Endothelial cell of umbilical vein (primary cell): Measurements from ENCODE around the gene EIF5A2. TPM values are rescaled to one million over a fixed set of nuclear protein-coding genes. Genes with fewer than 3 reads are reported as not detected.
"Not testable (repeated sequence)": the region's sequence is repeated elsewhere in the genome, so short reads cannot be mapped to it uniquely, and the experiment has no call there.

Experiments
- BruUV-seq: library from RNA; stranded (reverse); fragments of 400-500 nt; replicated peaks from 2 replicates; lab custom pipeline; 2021; lab: Mats Ljungman, UMichigan
- CTCF ChIA-PET: fragments of 300-600, 350-600 bp; sonication (Branson Sonifier 250); formaldehyde crosslinking; loops from one replicate; lab custom pipeline; 2021; ENCODE audit warnings: antibody characterized with exemption, inconsistent platforms; lab: Charles Lee
- POLR2A ChIA-PET: fragments of 300-600, 350-600 bp; sonication (Branson Sonifier 250); formaldehyde crosslinking; loops from one replicate; lab custom pipeline; 2021; ENCODE audit warnings: antibody characterized with exemption, inconsistent platforms; lab: Charles Lee
- DNase-seq: peaks from one replicate; pipeline ENCODE4 v3.0.0-alpha.2; 2011; ENCODE audit warnings: low read depth, low spot score
- FAIRE-seq: peaks from 2 replicates; lab custom pipeline; 2011; peaks lifted over from hg19 to GRCh38; lab: Jason Lieb, UNC
- H2AFZ ChIP-seq: 2 replicates; pipeline ENCODE4 v1.6.0; 2012; ENCODE audit warnings: low read depth, low read length, control low read depth, inconsistent platforms
- H3K27ac ChIP-seq: 2 replicates; pipeline ENCODE4 v1.5.1; 2011; ENCODE audit warnings: low read depth, mild to moderate bottlenecking, control low read depth, low read length, moderate library complexity; ENCODE audit not compliant: insufficient read depth
- H3K27me3 ChIP-seq, 2 experiments: 2 replicates each; pipeline versions ENCODE4 v1.6.0 to v1.6.1; 2011; ENCODE audit warnings: low read length in 2 of 2, mixed read lengths in 1 of 2; ENCODE audit not compliant: control insufficient read depth in 2 of 2, insufficient read depth in 2 of 2
- H3K36me3 ChIP-seq, 2 experiments: 2 replicates in 1 of 2; 3 replicates in 1 of 2; pipeline ENCODE4 v1.5.1; 2011; ENCODE audit warnings: low read length in 2 of 2, mild to moderate bottlenecking in 1 of 2, moderate library complexity in 1 of 2; ENCODE audit not compliant: control insufficient read depth in 2 of 2, insufficient read depth in 2 of 2; ENCODE audit errors: extremely low read depth in 1 of 2
- H3K4me1 ChIP-seq: 3 replicates; pipeline ENCODE4 v1.5.1; 2011; ENCODE audit warnings: mild to moderate bottlenecking, low read length; ENCODE audit not compliant: control insufficient read depth, insufficient read depth; ENCODE audit errors: extremely low read depth
- H3K4me2 ChIP-seq: 2 replicates; pipeline ENCODE4 v1.6.1; 2011; ENCODE audit warnings: low read length, control low read depth, mixed read lengths; ENCODE audit not compliant: insufficient read depth
- H3K4me3 ChIP-seq, 3 experiments: fragments of 200-600 bp in 1 of 3; sonication (generic), shearing (Covaris generic) in 1 of 3; replicated peaks in 1 of 3; 2 replicates each; pipeline ENCODE4 v1.5.1; 2011 to 2016; ENCODE audit warnings: control low read depth in 3 of 3, low read length in 3 of 3, mild to moderate bottlenecking in 2 of 3, inconsistent platforms in 1 of 3, low read depth in 1 of 3, moderate library complexity in 1 of 3; ENCODE audit not compliant: insufficient read depth in 1 of 3
- H3K79me2 ChIP-seq: 2 replicates; pipeline ENCODE4 v1.6.0; 2012; ENCODE audit warnings: low read length, inconsistent platforms; ENCODE audit not compliant: control insufficient read depth, insufficient read depth
- H3K9ac ChIP-seq: replicated peaks from 2 replicates; pipeline ENCODE3; 2011; ENCODE audit warnings: low read length, control low read depth; ENCODE audit not compliant: insufficient read depth; ENCODE audit errors: extremely low read depth
- H3K9me1 ChIP-seq: replicated peaks from 3 replicates; pipeline ENCODE4 v1.6.0; 2011; ENCODE audit warnings: mild to moderate bottlenecking, low read length; ENCODE audit not compliant: control insufficient read depth, insufficient read depth; ENCODE audit errors: extremely low read depth
- H3K9me3 ChIP-seq: replicated peaks from 2 replicates; pipeline ENCODE4 v1.5.1; 2012; ENCODE audit warnings: low read length, inconsistent platforms; ENCODE audit not compliant: control insufficient read depth, insufficient read depth
- H4K20me1 ChIP-seq: replicated peaks from 2 replicates; pipeline ENCODE3; 2011; ENCODE audit warnings: mild to moderate bottlenecking, low read length; ENCODE audit not compliant: control insufficient read depth, insufficient read depth; ENCODE audit errors: extremely low read depth
- CTCF ChIP-seq, 2 donors: IDR thresholded peaks; 1 replicate in 1 of 2; 2 replicates in 1 of 2; pipeline ENCODE4 v1.5.1; 2011; ENCODE audit warnings: low read length in 2 of 2, mild to moderate bottlenecking in 2 of 2, moderate library complexity in 2 of 2, control low read depth in 1 of 2, inconsistent platforms in 1 of 2, low read depth in 1 of 2; ENCODE audit not compliant: insufficient read depth in 1 of 2; ENCODE audit errors: extremely low read depth in 1 of 2
- EZH2 ChIP-seq: IDR thresholded peaks from 2 replicates; pipeline ENCODE4 v1.6.1; 2012; ENCODE audit warnings: borderline replicate concordance, low read depth, mild to moderate bottlenecking, moderate library complexity, low read length, inconsistent platforms; ENCODE audit not compliant: severe bottlenecking
- FOS ChIP-seq: IDR thresholded peaks from 2 replicates; pipeline ENCODE4 v1.6.1; 2011; ENCODE audit warnings: mild to moderate bottlenecking, low read length, moderate library complexity, borderline replicate concordance; ENCODE audit not compliant: insufficient read depth
- GATA2 ChIP-seq: IDR thresholded peaks from 2 replicates; pipeline ENCODE4 v1.7.0; 2011; ENCODE audit warnings: low read depth, mild to moderate bottlenecking, moderate library complexity, mixed read lengths, low read length; ENCODE audit not compliant: insufficient read length, insufficient read depth
- JUN ChIP-seq: IDR thresholded peaks from 2 replicates; pipeline ENCODE4 v1.6.1; 2011; ENCODE audit warnings: borderline replicate concordance, low read depth; ENCODE audit not compliant: insufficient read length, insufficient read depth
- MAX ChIP-seq: IDR thresholded peaks from 2 replicates; pipeline ENCODE4 v1.6.1; 2011; ENCODE audit not compliant: insufficient read depth, insufficient read length
- MYC ChIP-seq: IDR thresholded peaks from one replicate; pipeline ENCODE4 v1.6.1; 2011; ENCODE audit warnings: mild to moderate bottlenecking, low read depth, low read length
- POLR2A ChIP-seq: IDR thresholded peaks from 2 replicates; pipeline ENCODE4 v1.6.1; 2012; ENCODE audit warnings: low read depth, mild to moderate bottlenecking, control low read depth, low read length
- POLR2AphosphoS5 ChIP-seq: IDR thresholded peaks from 2 replicates; pipeline ENCODE4 v1.6.1; 2012; ENCODE audit warnings: low read depth, mild to moderate bottlenecking, control low read depth, low read length, moderate library complexity; ENCODE audit not compliant: insufficient read depth
- dilution Hi-C: fragments of 300-500 bp; cut with MboI; formaldehyde crosslinking; loops from one replicate; pipeline ENCODE4 v1.15.0; 2019; ENCODE audit warnings: low sequenced_read_pairs; ENCODE audit not compliant: extremely low pct_ligation_motif_present
- intact Hi-C: fragments of 100-400 bp; cut with micrococcal nuclease; formaldehyde crosslinking; loops from one replicate; pipeline ENCODE4 v1.10.0; 2022
- polyA plus RNA-seq, 4 experiments: library from polyadenylated mRNA; depleted of rRNA in 3 of 4; stranded (reverse) in 3 of 4; unstranded in 1 of 4; fragments of >200 nt; gene quantifications; 2 replicates each; pipeline versions ENCODE4 v1.2.1 to v1.2.3, GENCODE V29; 2011 to 2012; ENCODE audit warnings: missing spikeins in 1 of 4
- total RNA-seq: library from RNA; stranded (reverse); gene quantifications from 2 replicates; pipeline ENCODE4 v1.2.3, GENCODE V29; 2021

Gene EIF5A2
- total and polyA plus RNA-seq, 2 donors (not counting 3 experiments of a cell fraction or from before 2014, with no cell fraction given) = 3.7 to 10.9 TPM

GRCh38 chr3:170941551-170941950 is 33.1 kb upstream of the EIF5A2 start:
- H3K79me2 ChIP-seq = no peaks in the 10 kb centered on the region
- no peak overlapping the region for H3K27ac ChIP-seq
- TF ChIP-seq CTCF (IDR thresholded peaks at IDR 0.05; ENCODE audit: extremely low read depth in 1 of 2, insufficient read depth in 1 of 2, low read depth in 1 of 2, low read length in 2 of 2) = no peak
- TF ChIP-seq EZH2 = no peak
- no peak for TF ChIP-seq MAX
- no peak for TF ChIP-seq POLR2A
- TF ChIP-seq MYC = no peak
- TF ChIP-seq JUN = no peak
- TF ChIP-seq GATA2 = no peak
- TF ChIP-seq POLR2AphosphoS5 = no peak
- no peak for TF ChIP-seq FOS
- no peak overlapping the region for H3K9ac ChIP-seq
- H3K9me3 ChIP-seq = no peaks in the 10 kb centered on the region
- H3K9me1 ChIP-seq = no peaks in the 10 kb centered on the region
- ChIA-PET CTCF (no interaction called here), POLR2A (no interaction called here)
- H3K27me3 ChIP-seq = peaks cover 0 to 6% of the 10 kb centered on the region in 2 experiments
- peaks cover 10% of the 10 kb centered on the region for H3K4me1 ChIP-seq
- FAIRE-seq (no peak), DNase-seq (peak; percentile 40)
- H4K20me1 ChIP-seq = no peaks in the 10 kb centered on the region
- intact Hi-C loops (no loop called here), dilution Hi-C loops (no loop called here)
- peak overlapping the region; percentile 50 for H3K4me2 ChIP-seq
- no peak overlapping the region for H2AFZ ChIP-seq
- no peaks in the 10 kb centered on the region for H3K36me3 ChIP-seq
- no peak overlapping the region for H3K4me3 ChIP-seq
- no TSS peak for BruUV-seq

GRCh38 chr3:170933039-170933438 is 24.6 kb upstream of the EIF5A2 start:
- BruUV-seq, H3K4me1 ChIP-seq, H3K79me2 ChIP-seq, dilution Hi-C loops, DNase-seq, POLR2A ChIA-PET, H3K36me3 ChIP-seq, H3K9me3 ChIP-seq, H3K27ac ChIP-seq, CTCF ChIA-PET, H2AFZ ChIP-seq, H3K9me1 ChIP-seq, FAIRE-seq, H4K20me1 ChIP-seq, H3K27me3 ChIP-seq, H3K4me2 ChIP-seq, H3K4me3 ChIP-seq, H3K9ac ChIP-seq, intact Hi-C loops: not testable (repeated sequence)

GRCh38 chr3:170923553-170923952 is 15.1 kb upstream of the EIF5A2 start:
- H3K4me1 ChIP-seq, CTCF ChIA-PET, DNase-seq, H3K79me2 ChIP-seq, H3K36me3 ChIP-seq, H3K27ac ChIP-seq, H3K9me1 ChIP-seq, BruUV-seq, H3K9ac ChIP-seq, H2AFZ ChIP-seq, H3K9me3 ChIP-seq, H3K4me3 ChIP-seq, dilution Hi-C loops, intact Hi-C loops, H4K20me1 ChIP-seq, FAIRE-seq, H3K4me2 ChIP-seq, H3K27me3 ChIP-seq, POLR2A ChIA-PET: not testable (repeated sequence)
